ENCODE data around the gene RUFY3. TPM values are rescaled to one million over a fixed set of nuclear protein-coding genes. Genes with fewer than 3 reads are reported as not detected.

Gene RUFY3
- total and polyA plus RNA-seq, 2 of the 13 experiments (the other 11 are each of a cell fraction or from before 2014, with no cell fraction given) = 17.9 to 25.3 TPM

DNA sequence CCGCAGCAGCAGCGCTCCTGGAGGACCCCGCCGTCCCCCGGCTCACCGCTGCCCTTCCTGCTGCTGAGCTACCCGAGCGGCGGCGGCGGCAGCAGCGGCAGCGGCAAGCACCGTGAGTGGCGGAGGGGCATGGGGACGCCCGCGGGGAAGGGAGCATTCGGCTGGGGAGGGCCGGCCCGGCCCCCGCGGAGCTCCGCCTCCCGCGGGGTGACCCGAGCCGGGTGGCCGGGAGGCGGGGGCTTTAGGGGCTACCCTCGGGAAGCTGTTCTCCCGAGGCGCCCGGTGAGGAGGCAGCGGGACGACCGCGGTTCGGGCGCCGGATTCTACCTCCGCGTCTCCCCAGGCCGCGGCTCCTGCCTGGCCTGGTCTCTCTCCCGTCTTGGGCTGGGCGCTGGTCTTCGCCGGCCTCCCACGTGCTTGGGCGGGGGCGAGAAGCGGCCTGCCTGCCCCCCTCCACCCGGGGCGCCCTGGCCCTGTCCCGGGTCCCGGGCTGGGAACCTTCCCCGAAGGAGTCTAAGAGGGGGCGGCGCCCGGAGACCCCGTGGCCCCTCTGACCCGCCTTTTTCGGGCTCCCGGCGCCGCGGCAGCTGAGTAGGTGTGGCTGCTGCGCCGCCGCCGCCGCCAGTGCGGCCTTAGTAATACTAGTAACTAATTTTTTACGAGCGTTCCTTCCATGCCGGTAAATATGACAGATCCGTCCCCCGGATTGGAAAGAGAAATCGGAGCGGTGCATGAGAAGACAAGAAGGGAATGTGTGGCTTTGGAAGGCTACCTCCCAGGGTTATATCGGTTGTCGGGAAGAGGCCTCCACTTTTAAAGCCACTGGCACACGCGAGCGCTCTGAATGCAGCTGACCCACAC, 16.4 kb upstream of the RUFY3 start (continued):
- TF ChIP-seq ZBTB20 (CRISPR knock-in tag; IDR thresholded peaks at IDR 0.05; ENCODE audit: borderline replicate concordance, low read depth) = no peak
- TF ChIP-seq ONECUT2 (CRISPR knock-in tag; IDR thresholded peaks at IDR 0.05) = no peak
- TF ChIP-seq PCBP2 (optimal IDR thresholded peaks at IDR 0.05; ENCODE audit: low read depth, low read length, poor library complexity, severe bottlenecking) = no peak
- no peak for TF ChIP-seq STAG1 (CRISPR knock-in tag; IDR thresholded peaks at IDR 0.05)
- TF ChIP-seq, protein P1, sequence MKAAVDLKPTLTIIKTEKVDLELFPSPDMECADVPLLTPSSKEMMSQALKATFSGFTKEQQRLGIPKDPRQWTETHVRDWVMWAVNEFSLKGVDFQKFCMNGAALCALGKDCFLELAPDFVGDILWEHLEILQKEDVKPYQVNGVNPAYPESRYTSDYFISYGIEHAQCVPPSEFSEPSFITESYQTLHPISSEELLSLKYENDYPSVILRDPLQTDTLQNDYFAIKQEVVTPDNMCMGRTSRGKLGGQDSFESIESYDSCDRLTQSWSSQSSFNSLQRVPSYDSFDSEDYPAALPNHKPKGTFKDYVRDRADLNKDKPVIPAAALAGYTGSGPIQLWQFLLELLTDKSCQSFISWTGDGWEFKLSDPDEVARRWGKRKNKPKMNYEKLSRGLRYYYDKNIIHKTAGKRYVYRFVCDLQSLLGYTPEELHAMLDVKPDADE (CRISPR knock-in tag; IDR thresholded peaks at IDR 0.05) = no peak
- TF ChIP-seq, protein P2, sequence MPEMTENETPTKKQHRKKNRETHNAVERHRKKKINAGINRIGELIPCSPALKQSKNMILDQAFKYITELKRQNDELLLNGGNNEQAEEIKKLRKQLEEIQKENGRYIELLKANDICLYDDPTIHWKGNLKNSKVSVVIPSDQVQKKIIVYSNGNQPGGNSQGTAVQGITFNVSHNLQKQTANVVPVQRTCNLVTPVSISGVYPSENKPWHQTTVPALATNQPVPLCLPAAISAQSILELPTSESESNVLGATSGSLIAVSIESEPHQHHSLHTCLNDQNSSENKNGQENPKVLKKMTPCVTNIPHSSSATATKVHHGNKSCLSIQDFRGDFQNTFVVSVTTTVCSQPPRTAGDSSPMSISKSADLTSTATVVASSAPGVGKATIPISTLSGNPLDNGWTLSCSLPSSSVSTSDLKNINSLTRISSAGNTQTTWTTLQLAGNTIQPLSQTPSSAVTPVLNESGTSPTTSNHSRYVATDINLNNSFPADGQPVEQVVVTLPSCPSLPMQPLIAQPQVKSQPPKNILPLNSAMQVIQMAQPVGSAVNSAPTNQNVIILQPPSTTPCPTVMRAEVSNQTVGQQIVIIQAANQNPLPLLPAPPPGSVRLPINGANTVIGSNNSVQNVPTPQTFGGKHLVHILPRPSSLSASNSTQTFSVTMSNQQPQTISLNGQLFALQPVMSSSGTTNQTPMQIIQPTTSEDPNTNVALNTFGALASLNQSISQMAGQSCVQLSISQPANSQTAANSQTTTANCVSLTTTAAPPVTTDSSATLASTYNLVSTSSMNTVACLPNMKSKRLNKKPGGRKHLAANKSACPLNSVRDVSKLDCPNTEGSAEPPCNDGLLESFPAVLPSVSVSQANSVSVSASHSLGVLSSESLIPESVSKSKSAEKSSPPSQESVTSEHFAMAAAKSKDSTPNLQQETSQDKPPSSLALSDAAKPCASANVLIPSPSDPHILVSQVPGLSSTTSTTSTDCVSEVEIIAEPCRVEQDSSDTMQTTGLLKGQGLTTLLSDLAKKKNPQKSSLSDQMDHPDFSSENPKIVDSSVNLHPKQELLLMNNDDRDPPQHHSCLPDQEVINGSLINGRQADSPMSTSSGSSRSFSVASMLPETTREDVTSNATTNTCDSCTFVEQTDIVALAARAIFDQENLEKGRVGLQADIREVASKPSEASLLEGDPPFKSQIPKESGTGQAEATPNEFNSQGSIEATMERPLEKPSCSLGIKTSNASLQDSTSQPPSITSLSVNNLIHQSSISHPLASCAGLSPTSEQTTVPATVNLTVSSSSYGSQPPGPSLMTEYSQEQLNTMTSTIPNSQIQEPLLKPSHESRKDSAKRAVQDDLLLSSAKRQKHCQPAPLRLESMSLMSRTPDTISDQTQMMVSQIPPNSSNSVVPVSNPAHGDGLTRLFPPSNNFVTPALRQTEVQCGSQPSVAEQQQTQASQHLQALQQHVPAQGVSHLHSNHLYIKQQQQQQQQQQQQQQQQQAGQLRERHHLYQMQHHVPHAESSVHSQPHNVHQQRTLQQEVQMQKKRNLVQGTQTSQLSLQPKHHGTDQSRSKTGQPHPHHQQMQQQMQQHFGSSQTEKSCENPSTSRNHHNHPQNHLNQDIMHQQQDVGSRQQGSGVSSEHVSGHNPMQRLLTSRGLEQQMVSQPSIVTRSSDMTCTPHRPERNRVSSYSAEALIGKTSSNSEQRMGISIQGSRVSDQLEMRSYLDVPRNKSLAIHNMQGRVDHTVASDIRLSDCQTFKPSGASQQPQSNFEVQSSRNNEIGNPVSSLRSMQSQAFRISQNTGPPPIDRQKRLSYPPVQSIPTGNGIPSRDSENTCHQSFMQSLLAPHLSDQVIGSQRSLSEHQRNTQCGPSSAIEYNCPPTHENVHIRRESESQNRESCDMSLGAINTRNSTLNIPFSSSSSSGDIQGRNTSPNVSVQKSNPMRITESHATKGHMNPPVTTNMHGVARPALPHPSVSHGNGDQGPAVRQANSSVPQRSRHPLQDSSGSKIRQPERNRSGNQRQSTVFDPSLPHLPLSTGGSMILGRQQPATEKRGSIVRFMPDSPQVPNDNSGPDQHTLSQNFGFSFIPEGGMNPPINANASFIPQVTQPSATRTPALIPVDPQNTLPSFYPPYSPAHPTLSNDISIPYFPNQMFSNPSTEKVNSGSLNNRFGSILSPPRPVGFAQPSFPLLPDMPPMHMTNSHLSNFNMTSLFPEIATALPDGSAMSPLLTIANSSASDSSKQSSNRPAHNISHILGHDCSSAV (CRISPR knock-in tag; IDR thresholded peaks at IDR 0.05; ENCODE audit: borderline replicate concordance) = no peak
- peak; percentile 22; the same call in 1 of the 3 replicates for TF ChIP-seq MXI1 (IDR thresholded peaks at IDR 0.05; ENCODE audit: borderline replicate concordance, low read depth, low read length)
- TF ChIP-seq, protein P3, sequence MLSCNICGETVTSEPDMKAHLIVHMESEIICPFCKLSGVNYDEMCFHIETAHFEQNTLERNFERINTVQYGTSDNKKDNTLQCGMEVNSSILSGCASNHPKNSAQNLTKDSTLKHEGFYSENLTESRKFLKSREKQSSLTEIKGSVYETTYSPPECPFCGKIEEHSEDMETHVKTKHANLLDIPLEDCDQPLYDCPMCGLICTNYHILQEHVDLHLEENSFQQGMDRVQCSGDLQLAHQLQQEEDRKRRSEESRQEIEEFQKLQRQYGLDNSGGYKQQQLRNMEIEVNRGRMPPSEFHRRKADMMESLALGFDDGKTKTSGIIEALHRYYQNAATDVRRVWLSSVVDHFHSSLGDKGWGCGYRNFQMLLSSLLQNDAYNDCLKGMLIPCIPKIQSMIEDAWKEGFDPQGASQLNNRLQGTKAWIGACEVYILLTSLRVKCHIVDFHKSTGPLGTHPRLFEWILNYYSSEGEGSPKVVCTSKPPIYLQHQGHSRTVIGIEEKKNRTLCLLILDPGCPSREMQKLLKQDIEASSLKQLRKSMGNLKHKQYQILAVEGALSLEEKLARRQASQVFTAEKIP (CRISPR knock-in tag; IDR thresholded peaks at IDR 0.05; ENCODE audit: borderline replicate concordance) = no peak
- no peak for TF ChIP-seq ADNP (CRISPR knock-in tag; IDR thresholded peaks at IDR 0.05)
- TF ChIP-seq, protein P4, sequence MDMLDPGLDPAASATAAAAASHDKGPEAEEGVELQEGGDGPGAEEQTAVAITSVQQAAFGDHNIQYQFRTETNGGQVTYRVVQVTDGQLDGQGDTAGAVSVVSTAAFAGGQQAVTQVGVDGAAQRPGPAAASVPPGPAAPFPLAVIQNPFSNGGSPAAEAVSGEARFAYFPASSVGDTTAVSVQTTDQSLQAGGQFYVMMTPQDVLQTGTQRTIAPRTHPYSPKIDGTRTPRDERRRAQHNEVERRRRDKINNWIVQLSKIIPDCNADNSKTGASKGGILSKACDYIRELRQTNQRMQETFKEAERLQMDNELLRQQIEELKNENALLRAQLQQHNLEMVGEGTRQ (IDR thresholded peaks at IDR 0.05; ENCODE audit: low read depth, low read length) = no peak
- TF ChIP-seq, protein P4 (CRISPR knock-in tag; IDR thresholded peaks at IDR 0.05; ENCODE audit: borderline replicate concordance) = peak; percentile 61; the same call in 1 of the 2 replicates
